T-helper 2 cell (primary cell): ENCODE measurements around the gene PTPN13.

Experiments used
- DNase-seq, 5 experiments: peaks; one replicate each; pipeline versions ENCODE4 v3.0.0 to v3.0.0-alpha.2; 2012 to 2022

PTPN13 gene

DNA sequence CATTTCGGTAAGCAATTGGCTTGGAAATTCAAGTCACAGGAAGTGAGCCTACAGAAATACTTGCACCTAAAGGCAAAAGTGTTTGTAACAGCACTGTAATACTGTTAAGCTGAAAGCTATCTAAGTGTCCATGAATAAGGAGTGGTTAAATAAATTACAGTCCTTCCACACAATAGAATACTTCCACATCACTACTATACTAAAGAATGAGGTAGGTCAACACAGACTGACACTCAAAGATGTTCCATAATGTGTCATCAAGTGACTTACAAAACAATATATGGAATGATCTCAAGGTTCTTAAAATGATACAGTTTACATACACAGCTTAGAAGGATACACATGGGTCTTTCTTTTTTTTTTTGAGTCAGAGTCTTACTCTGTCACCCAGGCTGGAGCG is 228.0 kb downstream of the PTPN13 start:
- DNase-seq, result no peak

DNA sequence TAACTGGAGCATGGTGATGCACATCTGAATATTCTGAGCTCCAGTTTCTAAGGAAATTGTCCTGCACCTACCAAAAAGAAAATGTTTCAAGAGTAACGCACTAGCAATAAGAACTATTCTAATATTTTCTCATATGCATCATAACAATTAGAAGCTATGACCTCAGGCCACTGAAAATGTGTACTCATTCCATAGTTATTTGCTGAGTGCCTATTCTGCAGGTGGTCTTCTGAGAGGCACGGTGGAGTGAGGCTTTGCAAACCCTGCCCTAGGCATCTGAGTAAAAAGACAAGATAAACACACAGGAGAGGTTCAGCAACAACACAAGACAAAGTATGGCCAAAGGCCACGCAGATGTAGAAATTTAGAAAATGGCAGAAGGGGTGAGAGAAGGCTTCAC is 231.4 kb downstream of the PTPN13 start:
- no peak for DNase-seq

DNA sequence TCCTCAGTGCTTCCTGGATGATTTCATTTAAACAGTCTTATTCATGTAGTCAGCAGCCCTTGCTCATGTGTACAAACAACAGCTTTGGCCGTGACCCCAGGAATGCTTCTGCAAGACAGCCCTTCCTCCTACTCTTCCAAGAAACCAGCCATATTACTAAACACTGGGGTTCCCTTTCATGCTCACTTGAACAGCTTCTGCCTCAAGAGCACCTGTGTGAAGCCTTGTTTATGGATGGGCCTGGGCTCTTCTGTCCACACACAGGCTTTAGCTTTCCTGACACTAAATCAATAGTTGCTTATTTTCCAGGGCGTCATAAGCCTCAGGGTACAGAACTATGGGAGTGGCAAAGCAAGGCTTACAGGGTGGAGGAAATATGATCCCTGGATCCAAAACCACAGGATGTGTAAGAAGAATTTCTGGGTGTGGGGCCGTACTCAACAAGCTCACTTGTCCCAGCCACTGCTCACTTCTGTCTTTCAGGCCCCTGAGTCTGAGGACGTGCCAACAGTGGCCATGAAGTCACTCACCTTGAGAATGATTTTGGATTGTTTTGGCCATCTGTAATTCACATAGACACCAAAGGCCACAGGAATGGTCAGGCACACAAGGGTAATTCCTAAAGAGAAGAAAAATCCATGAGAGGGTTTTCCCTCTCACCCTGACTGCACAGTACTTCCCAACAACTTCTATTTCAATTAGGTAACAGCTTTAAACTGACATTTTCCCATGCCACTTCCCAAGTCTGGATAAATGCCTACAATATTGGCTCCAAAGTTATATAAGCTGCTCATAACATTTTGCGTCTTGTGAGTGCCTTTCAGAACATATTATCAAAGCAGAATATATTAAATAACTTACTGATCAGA is 237.4 kb downstream of the PTPN13 start:
- no peak for DNase-seq

DNA sequence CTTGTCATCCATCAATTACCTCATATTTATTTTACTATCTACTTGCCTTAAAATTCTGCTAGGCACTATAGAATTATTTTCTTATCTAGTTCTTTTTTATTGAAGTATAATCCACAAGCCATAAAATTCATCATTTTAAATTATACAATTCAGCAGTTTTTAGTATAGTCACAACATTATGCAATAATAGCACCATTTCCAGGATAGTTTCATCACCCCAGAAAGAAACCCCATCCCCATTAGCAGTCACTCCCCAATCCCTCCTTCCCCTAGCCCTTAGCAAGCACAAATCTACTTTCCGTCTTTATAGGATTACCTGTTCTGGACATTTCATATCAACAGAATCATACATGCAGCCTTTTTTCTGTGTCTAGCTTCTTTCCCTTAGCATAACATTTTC is 239.5 kb downstream of the PTPN13 start:
- no peak for DNase-seq

DNA sequence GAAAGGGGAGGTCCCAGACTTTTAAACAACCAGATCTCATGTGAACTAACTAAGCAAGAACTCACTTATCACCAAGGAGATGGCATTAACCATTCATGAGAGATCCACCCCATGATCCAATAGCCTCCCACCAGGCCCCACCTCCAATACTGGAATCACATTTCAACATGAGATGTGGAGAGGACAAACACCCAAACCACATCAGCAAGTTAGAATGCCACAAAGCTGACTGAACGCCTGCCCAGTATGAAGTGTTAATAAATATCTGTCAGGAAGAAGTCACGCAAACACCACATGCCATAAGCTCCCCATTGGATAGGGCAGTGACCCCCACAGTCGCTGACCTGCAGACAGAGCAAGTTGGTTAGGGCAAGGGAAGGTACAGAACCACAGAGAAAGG is 240.8 kb downstream of the PTPN13 start:
- DNase-seq, result no peak

DNA sequence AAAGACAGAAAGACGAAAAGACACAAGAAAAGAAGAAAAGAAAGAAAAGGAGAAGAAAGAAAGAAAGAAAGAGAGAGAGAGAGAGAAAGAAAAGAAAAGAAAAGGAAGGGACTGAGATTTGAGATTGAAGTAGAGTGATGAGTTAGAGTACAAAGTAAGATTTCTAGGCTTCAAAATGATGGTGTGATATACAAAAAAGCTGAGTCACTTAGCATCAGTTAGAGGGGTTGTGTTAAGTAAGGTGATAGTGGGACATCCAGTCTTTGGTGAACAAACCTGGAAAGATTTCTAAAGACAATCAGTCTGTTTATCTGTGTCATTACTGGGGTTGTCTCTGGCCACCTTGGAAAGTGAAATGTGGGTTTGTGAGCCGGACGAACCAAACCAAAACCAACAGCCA is 241.6 kb downstream of the PTPN13 start:
- no peak for DNase-seq

DNA sequence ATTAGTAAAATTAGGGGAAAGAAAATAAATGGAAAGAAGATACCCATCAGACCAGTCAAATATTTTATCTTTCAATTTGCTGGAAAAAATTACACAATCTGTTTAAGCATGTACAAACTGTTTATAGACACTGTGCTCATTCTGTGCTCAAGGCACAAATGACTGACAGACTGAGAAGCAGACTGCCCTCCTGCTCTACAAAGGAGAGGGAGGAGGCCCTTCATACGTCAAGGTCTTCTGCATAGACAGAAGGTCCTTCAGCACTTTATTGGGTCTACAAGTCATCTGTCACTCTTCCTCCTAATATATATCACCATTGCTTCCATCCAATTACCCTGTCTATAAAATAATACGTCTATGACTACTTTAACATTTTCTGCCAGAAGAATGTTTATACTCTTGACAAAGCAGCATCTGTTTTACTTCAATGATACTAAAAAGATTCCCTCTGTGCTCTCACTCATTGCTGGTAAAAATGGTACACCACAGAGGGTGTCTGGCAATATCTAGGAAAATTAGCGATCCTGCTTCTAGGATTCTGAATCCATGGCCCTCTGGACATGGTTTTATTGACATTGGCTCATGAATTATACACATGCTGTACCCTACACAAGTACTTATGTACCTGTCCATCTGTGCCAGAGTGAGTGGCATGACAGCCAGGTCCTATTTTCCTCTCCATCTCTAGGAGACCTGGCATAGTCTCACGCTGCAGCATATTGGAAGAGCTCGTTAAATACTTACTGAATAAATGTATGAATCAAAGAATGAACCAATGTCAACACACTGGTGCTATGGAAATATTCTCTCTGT is 243.8 kb downstream of the PTPN13 start:
- no peak for DNase-seq

DNA sequence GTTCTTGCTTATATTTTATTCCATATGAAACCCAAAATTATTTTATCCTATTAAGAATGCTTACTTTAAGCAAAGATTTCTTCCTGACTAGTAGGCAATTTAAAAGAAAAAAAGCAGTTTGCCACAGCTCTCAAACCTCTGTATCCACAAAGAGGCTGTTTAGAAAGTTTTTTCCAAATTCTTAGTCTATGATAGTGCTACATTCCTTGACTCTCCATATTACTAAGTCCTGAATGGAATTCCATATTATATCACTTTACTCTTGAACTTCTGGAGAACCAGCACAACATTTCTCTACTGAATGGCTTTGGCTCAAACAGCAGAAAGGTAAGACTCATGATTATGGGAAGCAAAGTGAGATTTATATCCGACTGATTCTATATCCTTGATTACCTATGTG is 246.7 kb downstream of the PTPN13 start:
- no peak for DNase-seq

DNA sequence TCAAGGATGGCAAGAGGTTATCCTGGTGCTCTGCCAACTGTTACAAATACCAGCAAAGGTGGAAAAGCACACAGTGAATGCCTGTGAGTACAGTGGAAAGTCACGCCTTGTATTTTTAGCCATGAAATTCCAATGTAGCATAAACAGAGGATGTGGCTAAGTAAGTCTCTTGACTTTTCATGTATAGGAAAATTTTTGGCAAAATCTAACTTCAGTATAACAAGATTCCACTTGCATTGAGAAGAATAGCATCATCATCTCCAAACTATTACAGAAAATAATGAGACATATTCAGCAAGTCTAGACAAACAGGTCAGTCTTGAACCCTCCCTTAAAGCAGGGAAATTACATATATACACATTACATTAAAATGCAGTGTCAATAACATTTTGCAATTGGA is 247.2 kb downstream of the PTPN13 start:
- DNase-seq, result no peak

DNA sequence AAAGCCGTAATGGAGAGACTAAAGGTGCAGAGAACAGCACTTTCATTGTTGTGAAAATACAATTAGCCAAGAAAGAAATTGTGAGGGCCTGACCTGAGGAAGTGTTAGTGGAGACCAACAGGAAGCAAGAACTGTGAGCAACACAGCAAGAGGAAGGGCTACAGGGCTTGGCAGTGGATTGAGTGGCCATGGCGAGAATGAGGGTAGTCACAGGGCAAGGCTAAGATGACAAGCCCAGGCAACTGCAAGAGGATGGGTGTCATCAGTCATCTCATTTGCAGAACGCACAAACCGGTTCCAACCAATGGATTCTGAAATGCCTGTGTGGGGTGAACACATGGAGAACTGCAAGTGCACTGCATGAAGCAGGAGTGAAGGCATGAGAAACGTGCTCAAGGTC is 251.5 kb downstream of the PTPN13 start:
- DNase-seq, result no peak

DNA sequence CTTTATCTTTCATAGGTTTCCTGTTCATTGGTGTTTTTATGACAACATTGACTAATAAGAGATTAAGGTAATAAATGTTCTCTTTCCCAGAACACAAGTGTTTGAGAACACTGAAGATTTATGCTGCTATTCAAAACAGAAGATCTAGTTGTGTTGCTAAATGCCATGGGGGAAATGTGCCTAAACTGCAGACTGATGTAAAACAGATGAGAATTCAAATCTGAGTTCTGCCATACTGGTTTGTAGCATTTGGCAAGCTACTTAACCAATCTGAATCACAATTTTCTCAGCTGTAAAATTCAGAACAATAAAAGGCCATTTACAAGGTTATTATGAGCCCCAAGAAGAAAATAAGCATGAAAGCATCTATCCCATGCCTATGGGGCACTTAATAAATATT is 252.8 kb downstream of the PTPN13 start:
- DNase-seq, result no peak

DNA sequence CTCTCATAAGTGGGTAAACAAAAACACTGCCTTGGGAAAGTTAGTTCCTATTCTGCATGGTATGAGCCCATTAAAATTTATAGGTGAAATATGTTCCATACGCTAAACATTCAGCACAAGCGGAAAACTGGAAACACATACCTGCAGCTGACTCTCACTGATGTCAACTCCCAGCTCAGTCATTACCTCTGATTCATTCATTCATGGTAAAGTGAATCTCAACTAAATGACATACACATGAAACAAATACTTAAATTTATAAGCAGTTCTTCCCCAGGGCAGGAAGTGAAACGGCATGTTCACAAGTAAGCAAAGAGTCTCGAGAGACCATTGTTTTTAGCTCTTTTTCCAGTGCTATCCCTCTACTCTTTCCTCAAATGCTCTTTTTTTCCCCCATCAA is 253.5 kb downstream of the PTPN13 start:
- no peak for DNase-seq

DNA sequence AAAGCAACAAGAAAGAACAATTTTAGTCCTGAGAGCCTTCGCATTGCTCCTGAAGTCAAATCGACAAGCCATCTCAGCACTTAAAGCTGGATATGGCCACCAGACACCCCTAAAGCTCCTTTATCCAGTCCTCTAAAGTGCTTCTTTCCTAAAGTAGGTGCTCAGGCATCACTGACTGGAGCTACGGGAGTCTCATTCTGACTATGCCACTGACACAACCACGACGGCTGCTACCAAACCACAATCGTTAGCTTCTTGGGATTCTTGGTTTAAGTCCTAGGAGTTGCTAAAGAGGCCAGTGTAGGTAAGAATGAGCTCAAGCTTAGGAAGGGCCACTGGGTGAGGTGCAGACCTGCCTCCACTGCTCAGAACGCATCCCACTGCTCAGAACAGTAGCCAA is 254.0 kb downstream of the PTPN13 start:
- no peak for DNase-seq

DNA sequence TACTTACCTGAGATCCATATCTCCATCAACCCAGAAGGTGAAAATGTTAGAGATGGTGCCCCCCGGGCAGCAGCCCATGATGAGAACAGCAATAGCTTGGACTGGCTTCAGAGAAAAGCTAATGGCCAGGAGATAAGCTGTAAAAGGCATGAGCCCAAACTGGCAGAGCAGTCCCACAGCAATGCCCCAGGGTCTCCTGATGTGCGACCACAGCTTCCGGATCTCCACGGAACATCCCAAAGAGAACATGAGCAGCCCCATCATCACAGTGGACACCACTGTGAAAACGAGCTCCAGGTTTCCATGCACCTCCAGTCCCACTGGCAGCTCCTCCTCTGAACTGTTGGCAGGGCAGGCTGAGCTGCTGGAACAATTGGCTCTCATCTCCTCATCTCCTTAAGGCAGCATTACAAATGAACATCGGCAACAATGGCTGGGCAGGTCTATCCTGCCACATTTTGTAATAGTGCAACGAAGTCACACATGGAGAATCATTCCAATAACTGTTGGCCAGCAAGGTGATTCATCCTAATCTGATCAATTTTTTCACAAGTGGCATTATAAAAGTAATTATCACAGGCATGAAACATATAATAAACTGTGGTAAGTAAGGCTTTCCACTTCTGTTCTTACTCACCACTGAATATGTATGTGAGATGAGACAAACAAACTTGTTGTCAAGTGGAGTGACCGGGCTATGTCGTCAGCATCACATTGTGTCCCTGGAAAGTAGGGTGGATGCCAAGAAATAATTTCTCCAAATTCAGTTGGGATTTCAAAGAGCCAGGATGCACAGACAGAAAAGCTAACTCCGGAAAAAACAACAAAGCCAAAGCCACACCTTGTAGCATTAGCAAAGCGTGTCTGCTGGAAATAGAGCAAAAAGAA is 254.9 kb downstream of the PTPN13 start, which contains the start of gene SLC10A6:
Gene SLC10A6, minus strand, starts transcription at position 653 of the 888 bp plus-strand sequence. Its CDS starts 269 bp downstream, at position 384.
- DNase-seq, result no peak

DNA sequence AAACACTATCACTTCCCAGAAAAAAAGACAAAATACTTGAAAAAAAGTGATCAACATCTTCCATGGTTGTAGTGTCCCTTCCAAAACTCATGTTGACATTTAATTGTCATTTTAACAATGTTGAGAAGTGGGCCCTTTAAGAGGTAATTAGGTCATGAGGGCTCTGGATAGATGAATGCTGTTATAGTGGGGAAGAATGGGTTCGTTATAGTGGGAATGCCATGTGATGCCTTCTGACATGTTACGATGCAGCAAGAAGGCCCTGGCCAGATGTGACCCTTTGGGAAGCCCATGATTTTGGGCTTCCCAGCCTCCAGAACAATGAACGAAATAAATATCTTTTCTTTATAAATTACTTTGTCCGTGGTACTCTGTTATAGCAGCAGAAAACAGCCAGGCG is 259.1 kb downstream of the PTPN13 start:
- no peak for DNase-seq

DNA sequence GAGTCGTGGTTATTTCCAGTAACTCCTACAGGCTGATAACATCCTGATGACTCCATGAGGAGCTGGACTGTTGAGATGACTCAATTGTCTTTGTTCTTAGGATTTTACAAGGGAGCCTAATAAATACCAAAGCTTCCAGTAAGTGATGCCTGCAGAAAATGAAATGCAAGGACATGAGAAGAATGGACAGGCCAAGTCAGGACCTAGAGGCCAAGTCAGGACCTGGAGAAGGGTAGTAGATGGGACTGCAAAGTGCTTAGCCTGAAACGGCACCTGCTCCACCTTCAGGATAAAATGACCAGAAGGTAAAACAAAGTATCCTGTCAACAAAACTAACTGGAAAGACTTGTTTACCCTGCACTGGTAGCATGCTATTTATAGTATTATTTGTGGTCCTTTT is 261.5 kb downstream of the PTPN13 start:
- DNase-seq, result no peak

DNA sequence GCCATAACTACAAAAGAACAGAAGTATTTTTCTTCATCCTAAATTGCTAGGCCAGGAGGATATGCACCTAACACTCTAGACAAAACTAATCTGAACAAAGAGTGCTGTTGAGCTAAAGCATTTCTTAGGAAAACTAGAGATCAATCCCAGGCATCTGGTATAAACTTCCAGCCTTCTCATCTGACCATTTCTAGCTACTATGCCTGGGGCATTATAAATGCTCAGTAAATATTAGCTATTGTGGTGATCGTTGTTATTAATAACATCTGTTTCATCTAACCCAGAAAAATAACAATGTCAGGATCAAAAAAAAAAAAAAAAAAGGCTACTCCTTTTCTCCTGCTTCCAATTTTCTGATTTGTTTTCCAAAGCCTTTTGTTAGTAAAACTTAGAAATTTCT is 262.8 kb downstream of the PTPN13 start:
- no peak for DNase-seq

DNA sequence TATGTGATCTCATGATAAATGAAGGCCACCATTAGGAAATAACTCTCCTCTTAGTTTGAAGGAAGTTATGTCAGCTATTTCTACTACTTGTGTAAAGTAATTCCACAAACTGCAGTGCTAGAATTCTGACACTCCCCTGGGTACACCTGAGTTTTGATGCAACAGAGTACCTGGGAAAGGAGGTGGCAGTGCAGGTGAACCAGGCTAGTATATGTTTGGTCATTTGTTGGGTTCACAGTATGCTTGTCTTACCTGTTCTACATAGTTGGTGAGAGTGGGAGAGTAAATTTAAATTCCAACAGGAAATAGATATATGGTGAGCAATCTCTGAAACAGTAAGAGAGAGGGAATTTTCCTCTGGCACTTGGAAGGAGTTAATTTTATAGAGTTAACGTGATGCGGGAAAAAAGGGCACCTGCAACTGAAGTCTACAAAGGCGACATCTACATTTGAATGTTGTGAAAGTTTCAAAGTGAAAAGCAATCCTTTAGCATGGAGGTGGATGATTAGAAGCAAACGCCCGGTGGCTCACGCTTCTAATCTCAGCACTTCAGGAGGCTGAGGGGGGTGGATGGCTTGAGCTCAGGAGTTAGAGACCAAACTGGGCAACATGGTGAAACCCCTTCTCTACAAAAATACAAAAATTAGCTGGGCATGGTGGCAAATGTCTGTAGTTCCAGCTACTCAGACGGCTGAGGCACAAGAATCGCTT is 263.4 kb downstream of the PTPN13 start:
- DNase-seq, result no peak
